NT2/D1 (cell line): ENCODE data around the gene CROCC.

Experiments used
- SUZ12 ChIP-seq: IDR thresholded peaks from 2 replicates; pipeline ENCODE4 v1.6.1; 2011; ENCODE audit not compliant: insufficient read length, insufficient read depth; ENCODE audit errors: extremely low read depth
- ZNF274 ChIP-seq: IDR thresholded peaks from 2 replicates; pipeline ENCODE4 v1.6.1; 2011; ENCODE audit warnings: mild to moderate bottlenecking, low read depth, low read length

GRCh38 chr1:16965486-16966067, 43.8 kb downstream of the CROCC start:
- TF ChIP-seq ZNF274: no peak
- no peak for TF ChIP-seq SUZ12
